Fibroblast of mammary gland (primary cell): ENCODE data around the gene ASB4.
"Not testable (repeated sequence)": the region's sequence is repeated elsewhere in the genome, so short reads cannot be mapped to it uniquely, and the experiment has no call there.

Experiments
- DNase-seq: peaks from one replicate; pipeline ENCODE4 v3.0.0-alpha.2; 2010; ENCODE audit warnings: low read depth
- H3K4me3 ChIP-seq: 2 replicates; pipeline ENCODE4 v1.5.1; 2011; ENCODE audit warnings: low read depth, mild to moderate bottlenecking, low read length, moderate library complexity; ENCODE audit not compliant: control insufficient read depth
- TF ChIP-seq, protein P1 (sequence below): conservative IDR thresholded peaks from 2 replicates; pipeline ENCODE4 v1.5.1; 2011; ENCODE audit warnings: low read depth, low read length, inconsistent platforms; ENCODE audit not compliant: control insufficient read depth, insufficient read depth

ASB4 gene

DNA sequence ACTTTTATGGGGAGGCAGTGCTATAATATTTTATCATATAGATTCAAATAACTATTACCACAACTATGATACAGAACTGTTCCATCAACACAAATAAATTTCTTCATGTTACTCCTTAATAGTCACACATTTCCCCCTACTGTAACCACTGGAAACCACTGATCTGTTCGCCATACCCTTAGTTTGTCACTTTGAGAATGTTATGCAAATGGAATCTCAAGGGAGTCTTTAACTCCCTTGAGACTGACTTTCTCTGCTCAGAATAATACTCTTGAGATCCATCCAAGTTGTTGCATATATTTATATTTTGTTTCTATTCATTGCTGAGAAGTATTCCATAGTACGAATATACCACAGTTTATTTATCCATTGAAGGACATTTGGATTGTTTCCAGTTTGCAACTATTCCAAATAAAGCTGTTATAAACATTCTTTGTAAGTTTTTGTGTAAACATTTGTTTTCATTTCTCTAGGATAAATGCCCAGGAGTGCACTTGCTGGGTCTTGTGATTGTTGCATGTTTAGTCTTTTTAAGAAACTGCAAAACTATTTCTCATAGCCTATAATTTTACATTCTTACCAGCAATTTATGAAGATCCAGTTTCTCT is 31.2 kb upstream of the ASB4 start:
- H3K4me3 ChIP-seq, result no peak overlapping the region
- TF ChIP-seq, protein P1, sequence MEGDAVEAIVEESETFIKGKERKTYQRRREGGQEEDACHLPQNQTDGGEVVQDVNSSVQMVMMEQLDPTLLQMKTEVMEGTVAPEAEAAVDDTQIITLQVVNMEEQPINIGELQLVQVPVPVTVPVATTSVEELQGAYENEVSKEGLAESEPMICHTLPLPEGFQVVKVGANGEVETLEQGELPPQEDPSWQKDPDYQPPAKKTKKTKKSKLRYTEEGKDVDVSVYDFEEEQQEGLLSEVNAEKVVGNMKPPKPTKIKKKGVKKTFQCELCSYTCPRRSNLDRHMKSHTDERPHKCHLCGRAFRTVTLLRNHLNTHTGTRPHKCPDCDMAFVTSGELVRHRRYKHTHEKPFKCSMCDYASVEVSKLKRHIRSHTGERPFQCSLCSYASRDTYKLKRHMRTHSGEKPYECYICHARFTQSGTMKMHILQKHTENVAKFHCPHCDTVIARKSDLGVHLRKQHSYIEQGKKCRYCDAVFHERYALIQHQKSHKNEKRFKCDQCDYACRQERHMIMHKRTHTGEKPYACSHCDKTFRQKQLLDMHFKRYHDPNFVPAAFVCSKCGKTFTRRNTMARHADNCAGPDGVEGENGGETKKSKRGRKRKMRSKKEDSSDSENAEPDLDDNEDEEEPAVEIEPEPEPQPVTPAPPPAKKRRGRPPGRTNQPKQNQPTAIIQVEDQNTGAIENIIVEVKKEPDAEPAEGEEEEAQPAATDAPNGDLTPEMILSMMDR, result no peak
- no peak for DNase-seq

DNA sequence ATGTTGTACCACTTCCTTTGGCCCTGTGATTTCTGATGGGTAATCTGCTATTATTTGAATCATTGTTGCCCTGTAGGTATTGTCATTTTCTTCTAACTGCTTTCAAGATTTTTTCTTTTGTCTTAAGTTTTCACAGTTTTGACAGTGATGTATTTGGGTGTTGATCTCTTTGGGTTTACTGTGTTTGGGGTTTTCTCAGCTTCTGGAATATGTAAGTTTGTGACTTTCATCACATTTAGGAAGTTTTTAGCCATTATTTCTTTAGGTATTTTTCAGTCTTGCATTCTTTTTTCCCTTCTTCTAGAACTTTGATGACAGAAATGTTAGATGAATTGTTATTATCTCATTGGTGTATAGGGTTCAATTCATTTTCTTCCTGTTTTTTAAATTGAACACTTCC is 27.8 kb upstream of the ASB4 start:
- DNase-seq, result no peak
- no peak overlapping the region for H3K4me3 ChIP-seq
- TF ChIP-seq, protein P1, result no peak

DNA sequence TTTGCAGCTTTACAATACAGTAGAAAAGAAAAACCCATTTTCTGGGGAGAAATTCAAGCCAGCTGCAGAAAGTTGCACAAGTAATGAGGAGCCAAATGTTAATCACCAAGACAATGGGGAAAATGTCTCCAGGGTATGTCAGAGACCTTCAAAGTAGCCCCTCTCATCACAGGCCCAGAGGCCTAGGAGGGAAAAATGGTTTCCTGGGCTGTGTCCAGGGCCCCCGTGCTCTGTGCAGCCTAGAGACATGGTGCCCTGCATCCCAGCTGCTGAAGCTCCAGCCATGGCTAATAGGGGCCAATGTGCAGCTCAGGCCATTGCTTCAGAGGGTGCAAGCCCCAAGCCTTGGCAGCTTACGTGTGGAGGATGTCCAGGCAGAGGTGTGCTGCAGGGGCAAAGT is 25.1 kb upstream of the ASB4 start:
- not testable (repeated sequence) for DNase-seq, H3K4me3 ChIP-seq

DNA sequence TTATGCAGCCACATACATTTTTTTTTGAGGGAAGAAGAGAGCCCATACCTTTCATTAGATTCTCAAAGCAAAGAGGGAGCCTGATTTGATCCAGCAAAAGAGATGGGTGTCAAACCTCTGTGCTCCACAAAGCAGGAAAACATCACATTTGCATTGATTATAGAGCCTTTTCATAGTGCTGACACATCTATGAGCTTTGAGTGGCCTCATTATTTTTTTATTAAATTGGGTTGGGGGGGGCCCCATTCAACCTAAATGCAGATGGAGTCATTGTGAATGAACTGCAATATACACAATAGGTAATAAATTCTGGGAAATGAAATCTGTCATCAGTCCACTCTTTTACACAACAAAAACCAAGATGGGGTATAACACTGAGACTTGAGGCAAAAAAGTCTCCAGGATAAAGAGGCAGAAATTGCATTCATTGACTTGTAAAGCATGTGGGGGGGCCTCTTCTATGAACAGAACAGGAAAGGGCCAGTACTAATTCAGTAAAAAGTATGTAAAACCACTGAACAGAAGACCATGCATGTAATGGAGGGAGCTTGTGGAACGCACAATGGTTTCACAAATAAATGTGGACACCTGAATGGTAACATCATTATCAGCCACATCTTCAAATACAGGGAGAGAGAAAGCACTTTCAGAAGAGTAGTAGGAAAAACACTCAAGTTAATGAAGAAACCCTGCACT is 17.7 kb upstream of the ASB4 start:
- H3K4me3 ChIP-seq, result no peak overlapping the region
- TF ChIP-seq, protein P1, result no peak
- DNase-seq, result no peak

DNA sequence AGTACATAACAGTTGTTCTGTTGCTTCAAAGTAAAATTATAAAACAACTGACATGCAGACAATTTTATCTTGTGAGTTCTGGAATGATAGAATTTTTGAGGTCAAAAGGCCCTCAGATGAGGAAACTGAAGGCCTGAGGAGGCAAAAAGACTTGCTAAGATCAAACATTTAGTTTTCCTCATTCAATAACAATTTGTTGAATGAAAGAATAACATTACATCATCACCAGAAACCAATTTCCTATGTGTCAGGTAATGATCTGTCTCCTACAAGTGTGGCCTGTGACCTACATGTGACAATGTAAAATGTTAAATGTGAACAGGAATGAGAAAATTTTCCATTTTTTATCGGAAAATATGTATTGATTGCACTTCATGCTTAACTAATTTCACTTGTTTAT is 16.6 kb upstream of the ASB4 start:
- TF ChIP-seq, protein P1, result no peak
- H3K4me3 ChIP-seq, result no peak overlapping the region
- DNase-seq, result no peak

DNA sequence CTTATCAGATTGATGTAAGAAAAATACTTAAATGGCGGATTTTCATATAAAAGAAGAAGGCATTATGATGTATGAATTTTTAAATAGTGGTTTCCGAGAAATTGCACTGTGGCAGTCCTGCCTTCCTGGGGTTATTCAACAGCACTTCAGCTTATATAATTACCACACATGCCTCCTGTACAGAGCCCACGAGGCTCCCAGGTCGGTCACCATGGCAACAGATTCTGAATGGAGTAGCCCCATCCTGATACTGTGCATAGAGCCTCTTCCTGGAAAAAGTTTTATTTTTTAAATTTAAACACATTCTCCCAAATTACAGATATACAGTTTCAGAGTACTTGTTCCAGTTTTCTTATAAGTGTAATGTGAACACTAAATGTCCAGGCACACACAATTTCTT is 15.9 kb upstream of the ASB4 start:
- no peak overlapping the region for H3K4me3 ChIP-seq
- TF ChIP-seq, protein P1, result no peak
- no peak for DNase-seq

DNA sequence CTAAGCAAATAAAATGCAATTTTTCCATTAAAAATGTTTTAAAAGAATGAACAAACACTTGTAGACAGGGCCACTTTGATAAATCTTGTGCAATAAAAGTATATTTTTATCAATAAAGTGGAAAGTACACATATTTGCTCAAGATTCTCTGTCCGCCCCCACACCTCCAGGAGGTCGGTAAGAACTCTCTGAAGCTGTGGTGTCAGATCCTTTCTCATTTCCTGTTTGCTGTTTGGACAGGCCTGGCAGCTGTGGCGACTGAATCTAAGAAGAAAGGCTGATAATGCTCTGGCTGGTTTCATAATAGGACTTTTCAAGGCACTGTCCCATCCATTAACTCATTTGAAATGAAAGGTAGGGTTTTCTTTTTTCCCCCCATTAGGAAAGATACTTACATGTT is 15.3 kb upstream of the ASB4 start:
- TF ChIP-seq, protein P1, result no peak
- H3K4me3 ChIP-seq, result no peak overlapping the region
- peak; percentile 68 for DNase-seq
